HG03103 (cell line): ENCODE results near the gene VNN1.

Experiments used
- ATAC-seq: cut with Tn5 transposase; IDR thresholded peaks from one replicate; pipeline ENCODE4 v1.9.1; 2021; ENCODE audit warnings: low read depth; ENCODE audit not compliant: unreplicated experiment

The VNN1 gene

GRCh38 chr6:132713352-132714134, at the start of gene VNN1:
VNN1 (minus strand) TSS chr6:132714055; CDS start chr6:132714035, 20 bp downstream.
- peak; percentile 84 for ATAC-seq

- peak; percentile 93 for ATAC-seq
Measured at GRCh38 chr6:132763269-132763668, 49.4 kb upstream of the VNN1 start.

GRCh38 chr6:132760256-132760655, 46.4 kb upstream of the VNN1 start:
- ATAC-seq = no peak

- no peak for ATAC-seq
Measured at GRCh38 chr6:132758689-132759088, 44.8 kb upstream of the VNN1 start.

- ATAC-seq = no peak
Measured at GRCh38 chr6:132752255-132752654, 38.4 kb upstream of the VNN1 start.

GRCh38 chr6:132751828-132752227, 38.0 kb upstream of the VNN1 start:
- ATAC-seq = no peak

GRCh38 chr6:132751306-132751705, 37.5 kb upstream of the VNN1 start:
- peak; percentile 48 for ATAC-seq

- ATAC-seq = peak; percentile 74
Measured at GRCh38 chr6:132750455-132751248, 36.8 kb upstream of the VNN1 start.

GRCh38 chr6:132749111-132749510, 35.3 kb upstream of the VNN1 start:
- ATAC-seq = no peak

GRCh38 chr6:132748446-132748845, 34.6 kb upstream of the VNN1 start:
- ATAC-seq = no peak

GRCh38 chr6:132746048-132746447, 32.2 kb upstream of the VNN1 start:
- no peak for ATAC-seq

- no peak for ATAC-seq
Measured at GRCh38 chr6:132742495-132742894, 28.6 kb upstream of the VNN1 start.

- ATAC-seq = no peak
Measured at GRCh38 chr6:132741281-132741680, 27.4 kb upstream of the VNN1 start.

- no peak for ATAC-seq
Measured at GRCh38 chr6:132736239-132736638, 22.4 kb upstream of the VNN1 start.

GRCh38 chr6:132734694-132735236, 20.9 kb upstream of the VNN1 start:
- ATAC-seq = no peak

- no peak for ATAC-seq
Measured at GRCh38 chr6:132733814-132734213, 20.0 kb upstream of the VNN1 start.

- no peak for ATAC-seq
Measured at GRCh38 chr6:132733283-132733682, 19.4 kb upstream of the VNN1 start.

GRCh38 chr6:132731086-132731485, 17.2 kb upstream of the VNN1 start:
- no peak for ATAC-seq

- no peak for ATAC-seq
Measured at GRCh38 chr6:132730560-132730959, 16.7 kb upstream of the VNN1 start.

GRCh38 chr6:132728616-132729015, 14.8 kb upstream of the VNN1 start:
- no peak for ATAC-seq

- no peak for ATAC-seq
Measured at GRCh38 chr6:132726608-132726975, 12.7 kb upstream of the VNN1 start.
